ES-I3 (cell line): ENCODE data around the gene RLF.

Experiments
- H3K36me3 ChIP-seq: 2 replicates; pipeline ENCODE4 v1.6.1; 2013; ENCODE audit warnings: mild to moderate bottlenecking, low read length, control low read depth, moderate library complexity; ENCODE audit not compliant: insufficient read depth
- H3K4me1 ChIP-seq: 2 replicates; pipeline ENCODE4 v1.6.1; 2013; ENCODE audit warnings: mild to moderate bottlenecking, control low read depth, low read length; ENCODE audit not compliant: insufficient read depth
- H3K9ac ChIP-seq: 2 replicates; pipeline ENCODE4 v1.6.1; 2013; ENCODE audit warnings: low read depth, mild to moderate bottlenecking, low read length, moderate library complexity
- H3K9me3 ChIP-seq: 2 replicates; pipeline ENCODE4 v1.6.1; 2013; ENCODE audit warnings: mild to moderate bottlenecking, low read length, moderate library complexity; ENCODE audit not compliant: control insufficient read depth, insufficient read depth

The RLF gene

GRCh38 chr1:40161125-40161887 is at the start of gene RLF:
RLF (plus strand) TSS chr1:40161387; CDS start chr1:40161400, 13 bp downstream.
- Histone ChIP-seq H3K36me3 (no peaks in the 10 kb centered on the region), H3K9ac (peak within 1 kb of the TSS; percentile 82), H3K4me1 (no peaks in the 10 kb centered on the region), H3K9me3 (no peaks in the 10 kb centered on the region)

- Histone ChIP-seq H3K9ac (no peak overlapping the region), H3K4me1 (no peaks in the 10 kb centered on the region), H3K36me3 (no peaks in the 10 kb centered on the region), H3K9me3 (no peaks in the 10 kb centered on the region; the same call in 1 of the 2 replicates)
These were observed 46.8 kb upstream of the RLF start for GRCh38 chr1:40114400-40114799.

GRCh38 chr1:40120128-40120527 is 41.1 kb upstream of the RLF start:
- Histone ChIP-seq H3K9ac (no peak overlapping the region), H3K36me3 (no peaks in the 10 kb centered on the region), H3K9me3 (0 out of 2 replicates have a peak, but pooled peaks cover 3% of the 10 kb centered on the region)

GRCh38 chr1:40122855-40123254 is 38.3 kb upstream of the RLF start:
- 0 out of 2 replicates have a peak, but pooled peaks cover 3% of the 10 kb centered on the region for H3K9me3 ChIP-seq
- H3K4me1 ChIP-seq = no peaks in the 10 kb centered on the region
- H3K9ac ChIP-seq = no peak overlapping the region
- no peaks in the 10 kb centered on the region for H3K36me3 ChIP-seq

More at GRCh38 chr1:40120128-40120527, 41.1 kb upstream of the RLF start:
- H3K4me1 ChIP-seq = no peaks in the 10 kb centered on the region

GRCh38 chr1:40130892-40131291 is 30.3 kb upstream of the RLF start:
- Histone ChIP-seq H3K9ac (no peak overlapping the region), H3K9me3 (no peaks in the 10 kb centered on the region), H3K4me1 (no peaks in the 10 kb centered on the region), H3K36me3 (no peaks in the 10 kb centered on the region)

GRCh38 chr1:40132383-40133311 is 28.5 kb upstream of the RLF start:
- H3K9ac ChIP-seq = no peak overlapping the region
- no peaks in the 10 kb centered on the region for H3K4me1 ChIP-seq
- no peaks in the 10 kb centered on the region for H3K36me3 ChIP-seq
- H3K9me3 ChIP-seq = no peaks in the 10 kb centered on the region

GRCh38 chr1:40133312-40133665 is 27.9 kb upstream of the RLF start:
- Histone ChIP-seq H3K9me3 (no peaks in the 10 kb centered on the region), H3K4me1 (no peaks in the 10 kb centered on the region), H3K9ac (no peak overlapping the region), H3K36me3 (no peaks in the 10 kb centered on the region)

GRCh38 chr1:40133839-40134238 is 27.3 kb upstream of the RLF start:
- Histone ChIP-seq H3K9ac (no peak overlapping the region), H3K36me3 (no peaks in the 10 kb centered on the region), H3K9me3 (no peaks in the 10 kb centered on the region), H3K4me1 (no peaks in the 10 kb centered on the region)

- Histone ChIP-seq H3K9ac (no peak overlapping the region), H3K9me3 (no peaks in the 10 kb centered on the region), H3K36me3 (no peaks in the 10 kb centered on the region), H3K4me1 (peaks cover 6% of the 10 kb centered on the region; the same call in 1 of the 2 replicates)
These were observed 20.8 kb upstream of the RLF start for GRCh38 chr1:40140211-40140973.

GRCh38 chr1:40141878-40142535 is 19.2 kb upstream of the RLF start:
- no peak overlapping the region for H3K9ac ChIP-seq
- no peaks in the 10 kb centered on the region for H3K36me3 ChIP-seq
- no peaks in the 10 kb centered on the region for H3K9me3 ChIP-seq
- peaks cover 6% of the 10 kb centered on the region; the same call in 1 of the 2 replicates for H3K4me1 ChIP-seq

GRCh38 chr1:40143891-40144575 is 17.2 kb upstream of the RLF start:
- Histone ChIP-seq H3K36me3 (no peaks in the 10 kb centered on the region), H3K9ac (0 out of 2 replicates have a peak overlapping the region, but pooled peaks have one; percentile 4), H3K4me1 (peaks cover 6% of the 10 kb centered on the region; the same call in 1 of the 2 replicates), H3K9me3 (no peaks in the 10 kb centered on the region; the same call in 1 of the 2 replicates)

GRCh38 chr1:40151457-40152079 is 9.6 kb upstream of the RLF start:
- Histone ChIP-seq H3K4me1 (no peaks in the 10 kb centered on the region), H3K9ac (no peak overlapping the region), H3K36me3 (no peaks in the 10 kb centered on the region)

More at GRCh38 chr1:40151457-40152079, 9.6 kb upstream of the RLF start:
- no peaks in the 10 kb centered on the region; the same call in 1 of the 2 replicates for H3K9me3 ChIP-seq
